ENCODE results near the gene PRM1.
A peak's percentile ranks its signal among the peaks of the same experiment; 100 is the strongest.

PRM1 gene

GRCh38 chr16:11270602-11271162 is 10.4 kb downstream of the PRM1 start:
- DNase-seq: no peak

GRCh38 chr16:11268921-11269375 is 12.2 kb downstream of the PRM1 start, which contains the start of gene TNP2:
Gene TNP2 (minus strand): TSS chr16:11269325. CDS start chr16:11269262, 63 bp downstream.
- no peak for DNase-seq

GRCh38 chr16:11265124-11265523 is 16.0 kb downstream of the PRM1 start:
- DNase-seq: no peak

DNA sequence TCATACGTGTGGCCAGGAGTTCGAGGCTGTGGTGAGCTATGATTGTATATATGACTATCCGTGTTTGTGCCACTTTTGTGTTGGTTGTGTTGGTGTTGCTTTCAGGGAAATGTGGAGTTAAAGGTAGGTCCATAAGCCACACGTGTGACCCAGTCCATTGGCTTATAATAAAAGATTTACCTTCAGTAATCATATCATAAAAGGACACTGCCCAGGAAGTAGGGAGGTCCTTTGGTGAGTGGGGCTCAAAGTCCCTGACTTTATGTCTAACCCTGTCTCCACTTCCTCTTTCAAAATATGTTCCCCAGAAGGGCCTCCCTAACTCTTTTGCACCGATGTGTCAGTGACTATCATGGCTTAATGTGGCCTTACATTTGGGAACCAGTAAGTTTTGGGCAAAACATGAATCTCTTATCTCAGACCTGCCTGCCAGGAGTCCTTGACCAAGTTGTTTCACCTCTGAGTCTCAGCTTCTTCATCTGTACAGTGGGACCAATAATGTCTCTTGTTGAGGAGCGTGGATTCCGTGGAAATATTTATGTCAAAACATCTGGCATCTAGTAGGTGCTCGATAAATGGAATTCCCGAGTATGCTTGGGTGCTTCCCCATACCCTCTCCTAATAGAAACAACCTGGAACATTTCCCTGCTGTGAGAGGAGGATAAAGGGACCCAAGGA is 16.8 kb downstream of the PRM1 start:
- DNase-seq: no peak

- no peak for DNase-seq
Measured at GRCh38 chr16:11263737-11264136, 17.4 kb downstream of the PRM1 start.

DNA sequence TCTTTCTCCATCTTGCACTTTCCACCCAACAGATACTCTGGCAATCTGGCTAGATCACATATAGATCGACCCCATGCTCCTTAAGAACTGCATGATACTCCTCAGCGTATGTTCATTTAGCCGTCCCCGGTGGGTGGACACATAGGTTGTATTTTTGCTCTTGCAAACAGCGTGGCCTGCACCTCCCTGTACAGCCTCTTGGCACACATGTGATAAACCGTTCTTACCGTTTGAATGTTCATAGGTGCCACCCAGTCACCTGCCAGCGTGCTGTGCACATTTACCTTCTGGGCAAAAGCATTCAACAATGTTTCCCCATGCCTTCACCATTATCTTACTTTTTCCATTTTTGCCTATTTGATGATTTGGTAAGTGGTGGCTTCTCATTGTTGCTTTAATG is 18.2 kb downstream of the PRM1 start:
- DNase-seq: no peak

DNA sequence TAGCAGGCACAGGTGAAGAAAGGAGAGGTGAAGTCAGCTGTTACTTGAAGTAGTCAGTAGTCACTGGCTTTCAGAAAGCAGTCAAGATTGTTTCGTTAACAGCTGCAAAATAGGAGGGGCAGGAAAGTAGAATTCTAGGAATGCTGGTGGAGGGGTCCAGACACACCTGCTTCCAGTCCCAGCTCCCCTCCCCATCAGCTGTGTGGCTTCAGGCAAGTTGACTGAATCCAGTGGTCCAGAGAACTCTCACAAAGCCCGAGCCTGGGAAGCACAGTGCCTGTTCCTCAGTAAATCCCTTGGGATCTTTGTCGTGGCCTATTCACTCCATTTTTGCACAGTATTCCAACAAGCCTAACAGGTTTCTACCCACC is 20.5 kb downstream of the PRM1 start:
- DNase-seq: no peak

- DNase-seq: no peak
Measured at GRCh38 chr16:11259655-11260595, 21.2 kb downstream of the PRM1 start.

- no peak for DNase-seq
Measured at GRCh38 chr16:11258553-11259492, 22.3 kb downstream of the PRM1 start.

GRCh38 chr16:11257131-11257938 is 23.8 kb downstream of the PRM1 start:
- DNase-seq: peak; percentile 73

GRCh38 chr16:11256661-11257130 is 24.4 kb downstream of the PRM1 start:
- no peak for DNase-seq

DNA sequence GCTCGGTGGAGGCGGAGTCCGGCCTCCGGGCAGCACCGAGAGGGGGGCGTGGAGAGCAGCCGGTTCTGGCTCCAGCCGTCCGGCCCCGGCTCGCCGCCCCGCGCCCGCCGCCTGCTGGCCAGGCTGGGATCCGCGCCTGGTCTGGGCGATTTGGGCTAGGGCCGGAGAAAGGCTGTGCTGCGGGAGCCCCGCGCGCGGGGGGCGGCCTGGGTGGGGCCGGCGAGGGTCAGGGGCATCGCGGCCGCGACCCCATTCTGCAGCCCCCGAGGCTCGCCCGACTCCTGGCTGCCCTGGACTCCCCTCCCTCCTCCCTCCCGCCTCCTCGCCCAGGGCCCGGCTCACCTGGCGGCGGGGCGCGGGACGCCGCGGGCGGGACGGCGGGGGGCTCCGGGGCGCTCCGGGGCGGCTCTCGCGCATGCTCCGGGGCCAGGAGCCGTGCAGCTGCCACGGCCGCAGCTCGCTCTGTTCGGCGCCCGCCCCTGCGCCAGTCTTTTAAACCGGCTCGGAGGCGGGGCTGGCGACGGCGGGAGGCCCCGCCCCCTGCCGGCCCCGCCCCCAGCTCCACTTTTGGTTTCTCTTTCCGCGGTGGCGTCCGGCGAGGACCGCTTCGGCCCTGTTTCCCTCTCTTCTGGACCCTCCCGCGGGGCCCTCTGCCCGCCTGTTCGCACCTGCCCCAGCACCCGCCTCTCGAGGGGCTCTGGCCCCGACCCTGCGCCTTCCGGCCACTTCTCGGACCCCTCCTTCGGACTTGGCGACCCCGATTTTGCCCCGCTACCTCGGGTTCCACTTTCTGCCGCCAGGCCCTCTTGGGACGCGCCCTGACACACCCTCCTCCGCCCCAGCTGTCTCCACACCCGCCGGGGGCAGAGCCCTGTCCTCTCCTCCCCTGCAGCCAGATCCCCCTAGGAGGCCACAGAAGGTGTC is 25.1 kb downstream of the PRM1 start, which contains the start of gene SOCS1:
SOCS1 (minus strand) TSS at position 468 of the 924 bp plus-strand sequence. CDS start 726 bp downstream, outside the sequence.
- DNase-seq: peak; percentile 69

GRCh38 chr16:11254913-11255736 is 26.0 kb downstream of the PRM1 start:
- peak; percentile 25 for DNase-seq

DNA sequence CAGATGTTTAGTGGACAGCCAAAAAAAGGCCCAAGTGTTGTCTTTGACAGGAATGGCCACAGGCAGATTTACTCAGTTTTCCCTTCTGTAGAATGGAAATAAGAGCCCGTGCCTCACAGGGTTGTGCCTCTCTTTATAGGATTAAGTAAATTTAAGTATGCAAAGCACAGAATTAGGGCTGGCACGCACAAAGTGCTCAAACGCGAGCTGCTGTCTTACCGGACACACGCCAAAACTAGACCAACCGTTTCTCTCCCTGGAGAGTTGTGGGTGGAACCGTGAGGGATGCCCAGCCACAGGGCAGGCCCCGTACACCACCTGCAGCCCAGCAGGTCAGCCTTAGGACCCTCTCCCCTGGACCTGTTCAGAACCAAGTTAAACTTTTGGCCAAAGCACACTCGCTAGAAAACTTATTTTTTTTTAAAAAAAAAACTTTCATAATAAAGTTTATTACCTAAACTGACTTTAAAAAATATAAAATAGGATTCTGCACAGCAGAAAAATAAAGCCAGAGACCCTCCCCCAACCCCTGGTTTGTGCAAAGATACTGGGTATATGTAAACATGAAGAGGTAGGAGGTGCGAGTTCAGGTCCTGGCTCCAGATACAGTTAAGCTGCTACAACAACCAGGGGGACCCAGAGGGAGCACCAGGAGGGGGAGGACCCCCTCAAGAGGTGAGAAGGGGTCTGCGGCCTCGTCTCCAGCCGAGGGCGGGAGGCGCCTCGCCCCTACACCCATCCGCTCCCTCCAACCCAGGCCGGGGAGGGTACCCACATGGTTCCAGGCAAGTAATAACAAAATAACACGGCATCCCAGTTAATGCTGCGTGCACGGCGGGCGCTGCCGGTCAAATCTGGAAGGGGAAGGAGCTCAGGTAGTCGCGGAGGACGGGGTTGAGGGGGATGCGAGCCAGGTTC is 26.9 kb downstream of the PRM1 start:
- no peak for DNase-seq

DNA sequence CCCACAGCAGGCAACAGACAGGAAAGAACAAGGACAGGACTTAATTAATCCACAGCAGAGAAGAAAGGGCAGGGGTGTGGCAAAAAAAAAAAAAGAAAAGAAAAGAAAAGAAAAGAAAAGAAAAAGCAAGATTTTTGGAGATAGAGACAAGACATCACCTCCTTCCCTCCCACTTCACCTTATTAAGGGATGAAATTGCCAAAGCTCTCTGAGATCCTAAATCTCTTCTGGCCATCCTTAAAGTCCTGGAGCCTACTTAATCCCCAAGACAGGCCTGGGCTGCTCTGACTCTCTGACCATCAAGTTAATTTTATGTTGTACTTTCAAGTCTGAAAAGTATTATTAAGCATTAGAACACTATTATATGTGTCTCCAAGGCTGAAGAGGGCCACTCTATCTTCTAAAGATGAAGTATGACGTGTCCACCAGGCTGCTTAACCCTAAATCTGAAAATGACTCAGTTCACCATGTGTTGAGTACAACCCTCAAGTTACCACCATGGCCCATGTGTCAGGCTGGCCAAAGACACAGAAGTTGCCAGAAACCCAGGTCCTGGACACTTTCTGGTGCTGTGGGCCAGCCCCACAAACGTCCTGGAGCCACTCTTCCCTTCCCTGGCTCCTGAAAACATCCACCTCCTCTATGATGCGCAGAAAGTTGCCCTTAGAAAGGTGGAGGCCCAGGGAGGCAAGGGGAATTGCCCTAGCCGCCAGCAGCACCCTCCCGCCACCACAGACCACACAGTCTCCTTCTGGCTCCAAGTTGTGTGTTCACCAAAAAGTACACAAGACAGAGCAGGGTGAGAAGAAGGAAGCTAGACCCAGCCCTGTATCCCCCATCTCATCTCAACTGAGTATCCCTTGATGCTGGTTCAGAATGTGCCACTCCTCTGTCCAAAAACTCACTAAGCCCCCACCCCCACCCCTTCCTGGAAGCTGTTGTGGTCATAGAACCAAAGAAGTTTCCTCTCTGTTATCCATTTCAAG is 27.8 kb downstream of the PRM1 start:
- no peak for DNase-seq

- no peak for DNase-seq
Measured at GRCh38 chr16:11252482-11252931, 28.6 kb downstream of the PRM1 start.

Measured in NCI-H2107 (cell line).